Gastrocnemius medialis (tissue), 4 donors: ENCODE measurements around the gene VWA3A. TPM values are rescaled to one million over a fixed set of nuclear protein-coding genes. Genes with fewer than 3 reads are reported as not detected.

Source experiments
- ATAC-seq, 2 donors: fragments of 150-250 bp; one replicate each; pipeline ENCODE4 v1.9.1; 2016
- DNase-seq, 2 donors: peaks; one replicate each; pipeline ENCODE4 v3.0.0-alpha.2; 2019
- H3K27ac ChIP-seq, 4 donors: fragments of 200-600 bp; sonication (generic); 1 replicate in 1 of 4; 2 replicates in 3 of 4; pipeline ENCODE4 v1.5.1; 2016 to 2018; ENCODE audit warnings: mild to moderate bottlenecking in 2 of 4, moderate library complexity in 1 of 4
- H3K27me3 ChIP-seq, 3 donors: fragments of 200-600 bp; sonication (generic) in 2 of 3; 1 replicate in 1 of 3; 2 replicates in 2 of 3; pipeline versions ENCODE4 v1.5.1 to v1.6.0; 2016 to 2019; ENCODE audit warnings: mild to moderate bottlenecking in 1 of 3, moderate library complexity in 1 of 3
- H3K36me3 ChIP-seq, 2 donors: fragments of 200-600 bp; sonication (generic) in 1 of 2; one replicate each; pipeline ENCODE4 v1.5.1; 2017 to 2018
- H3K4me1 ChIP-seq, 2 donors: fragments of 200-600 bp; sonication (generic) in 1 of 2; one replicate each; pipeline ENCODE4 v1.5.1; 2016 to 2017; ENCODE audit warnings: mild to moderate bottlenecking in 2 of 2
- H3K4me3 ChIP-seq, 4 donors: fragments of 200-600 bp; sonication (generic) in 3 of 4; 1 replicate in 1 of 4; 2 replicates in 3 of 4; pipeline ENCODE4 v1.5.1; 2016 to 2019; ENCODE audit warnings: mild to moderate bottlenecking in 2 of 4
- H3K9me3 ChIP-seq, 3 donors: fragments of 200-600 bp; sonication (generic) in 2 of 3; 1 replicate in 1 of 3; 2 replicates in 2 of 3; pipeline ENCODE4 v1.5.1; 2016 to 2019
- CTCF ChIP-seq, 5 experiments: fragments of 450-650 bp in 3 of 5; fragments of 200-600 bp in 2 of 5; sonication (generic) in 2 of 5; IDR thresholded peaks in 4 of 5; conservative IDR thresholded peaks in 1 of 5; 1 replicate in 4 of 5; 2 replicates in 1 of 5; pipeline ENCODE4 v1.5.1; 2016 to 2019; ENCODE audit warnings: antibody characterized with exemption in 5 of 5, mild to moderate bottlenecking in 3 of 5, moderate library complexity in 3 of 5
- POLR2A ChIP-seq, 2 donors: fragments of 450-650 bp; IDR thresholded peaks; one replicate each; pipeline ENCODE4 v1.6.1; 2017; ENCODE audit warnings: antibody characterized with exemption in 2 of 2, mild to moderate bottlenecking in 2 of 2, moderate library complexity in 2 of 2
- in situ Hi-C, 4 donors: fragments of 200-750 bp; cut with MboI; loops; one replicate each; pipeline versions ENCODE4 v1.15.0 to v1.8.0; 2017; ENCODE audit warnings: low sequenced_read_pairs in 4 of 4
- intact Hi-C: fragments of 100-400 bp; cut with DNase I; formaldehyde crosslinking; loops from one replicate; pipeline ENCODE4 v1.15.1; 2023; ENCODE audit warnings: low total_unique reads
- total RNA-seq, 4 donors: library from RNA; depleted of rRNA; stranded (reverse); fragments of >200 nt; gene quantifications; one replicate each; pipeline versions ENCODE4 v1.1.0 to v1.2.3, GENCODE V29; 2016

The VWA3A gene
- total RNA-seq, 4 donors from 2014 or later, result not detected

GRCh38 chr16:22065252-22065651, 27.1 kb upstream of the VWA3A start:
- Histone ChIP-seq H3K4me1 (peaks cover 2 to 3% of the 10 kb centered on the region in 2 donors), H3K27ac (no peak overlapping the region), H3K4me3 (no peak overlapping the region), H3K27me3 (no peaks in the 10 kb centered on the region), H3K9me3 (no peaks in the 10 kb centered on the region), H3K36me3 (no peaks in the 10 kb centered on the region)
- ATAC-seq (no peak), DNase-seq (no peak)
- in situ Hi-C loops, result no loop called here
- intact Hi-C loops, result no loop called here
- no peak for TF ChIP-seq POLR2A (IDR thresholded peaks at IDR 0.05)

- H3K4me1 ChIP-seq, result peaks cover 6 to 16% of the 10 kb centered on the region in 2 donors
- intact Hi-C loops (no loop called here), in situ Hi-C loops (loop anchor here in 3 of 4 donors (5.0 to 10.0 kb wide), 2 partner anchors 66 to 73 kb away; partner anchors contain the start of genes MOSMO (in 1 of the 3) and PDZD9 (in 1 of the 3))
- H3K9me3 ChIP-seq, result no peaks in the 10 kb centered on the region
- no peak overlapping the region for H3K4me3 ChIP-seq
- H3K36me3 ChIP-seq, result no peaks in the 10 kb centered on the region
- DNase-seq (no peak), ATAC-seq (no peak)
- H3K27me3 ChIP-seq, result no peaks in the 10 kb centered on the region
- peak overlapping the region; percentile 9 to 18 (median 12) for H3K27ac ChIP-seq
- TF ChIP-seq POLR2A (IDR thresholded peaks at IDR 0.05), result no peak
- TF ChIP-seq CTCF (IDR thresholded peaks at IDR 0.05 in 4 of 5, conservative IDR thresholded peaks at IDR 0.05 in 1 of 5), result no peak
Measured at GRCh38 chr16:22070361-22071330, 21.7 kb upstream of the VWA3A start.

- no peaks in the 10 kb centered on the region for H3K27me3 ChIP-seq
- no peaks in the 10 kb centered on the region for H3K36me3 ChIP-seq
- no peak overlapping the region for H3K4me3 ChIP-seq
- peaks cover 6 to 16% of the 10 kb centered on the region in 2 donors for H3K4me1 ChIP-seq
- intact Hi-C loops (no loop called here), in situ Hi-C loops (loop anchor here in 3 of 4 donors (5.0 to 10.0 kb wide), 2 partner anchors 67 to 74 kb away; partner anchors contain the start of genes MOSMO (in 1 of the 3) and PDZD9 (in 1 of the 3))
- no peak for DNase-seq
- peak overlapping the region in 3 of 4 donors; percentile 9 to 18 (median 9) for H3K27ac ChIP-seq
- TF ChIP-seq CTCF (IDR thresholded peaks at IDR 0.05 in 4 of 5, conservative IDR thresholded peaks at IDR 0.05 in 1 of 5) (no peak), POLR2A (IDR thresholded peaks at IDR 0.05) (no peak)
- ATAC-seq, result no peak
- no peaks in the 10 kb centered on the region for H3K9me3 ChIP-seq
Measured at GRCh38 chr16:22071331-22071910, 20.9 kb upstream of the VWA3A start.

GRCh38 chr16:22073350-22073749, 19.0 kb upstream of the VWA3A start:
- no peak for ATAC-seq
- intact Hi-C loops, result no loop called here
- TF ChIP-seq POLR2A (IDR thresholded peaks at IDR 0.05), result no peak
- no peak for TF ChIP-seq CTCF (IDR thresholded peaks at IDR 0.05 in 4 of 5, conservative IDR thresholded peaks at IDR 0.05 in 1 of 5)
- in situ Hi-C loops, result loop anchor here in 3 of 4 donors (5.0 to 10.0 kb wide), 2 partner anchors 69 to 76 kb away; partner anchors contain the start of genes MOSMO (in 1 of the 3) and PDZD9 (in 1 of the 3)
- no peak overlapping the region for H3K27ac ChIP-seq
- H3K36me3 ChIP-seq, result no peaks in the 10 kb centered on the region
- H3K4me1 ChIP-seq, result peaks cover 6 to 16% of the 10 kb centered on the region in 2 donors
- no peak for DNase-seq
- no peaks in the 10 kb centered on the region for H3K27me3 ChIP-seq
- H3K9me3 ChIP-seq, result no peaks in the 10 kb centered on the region
- H3K4me3 ChIP-seq, result no peak overlapping the region
